ENCODE data around the gene PPP2R2D.

PPP2R2D gene

GRCh38 chr10:131968949-131969348 lies 68.1 kb downstream of the PPP2R2D start:
- no peak overlapping the region for H3K4me3 ChIP-seq (ENCODE audit: low read length)
- no peaks in the 10 kb centered on the region for H3K4me1 ChIP-seq (ENCODE audit: insufficient read depth, low read length)
- H3K9me3 ChIP-seq (ENCODE audit: low read length) = no peaks in the 10 kb centered on the region
- H3K27me3 ChIP-seq (ENCODE audit: insufficient read depth, low read length) = no peaks in the 10 kb centered on the region
- H3K36me3 ChIP-seq (ENCODE audit: insufficient read depth, low read length) = peaks cover 57% of the 10 kb centered on the region
- no peak overlapping the region for H2AFZ ChIP-seq (ENCODE audit: low read depth, low read length)

- H3K36me3 ChIP-seq (ENCODE audit: insufficient read depth, low read length) = peaks cover 55% of the 10 kb centered on the region
- H3K27me3 ChIP-seq (ENCODE audit: insufficient read depth, low read length) = no peaks in the 10 kb centered on the region
- no peak overlapping the region for H3K4me3 ChIP-seq (ENCODE audit: low read length)
- H3K9me3 ChIP-seq (ENCODE audit: low read length) = no peaks in the 10 kb centered on the region
- no peak overlapping the region for H2AFZ ChIP-seq (ENCODE audit: low read depth, low read length)
- H3K4me1 ChIP-seq (ENCODE audit: insufficient read depth, low read length) = no peaks in the 10 kb centered on the region
These were observed 70.1 kb downstream of the PPP2R2D start for GRCh38 chr10:131970946-131971345.

DNA sequence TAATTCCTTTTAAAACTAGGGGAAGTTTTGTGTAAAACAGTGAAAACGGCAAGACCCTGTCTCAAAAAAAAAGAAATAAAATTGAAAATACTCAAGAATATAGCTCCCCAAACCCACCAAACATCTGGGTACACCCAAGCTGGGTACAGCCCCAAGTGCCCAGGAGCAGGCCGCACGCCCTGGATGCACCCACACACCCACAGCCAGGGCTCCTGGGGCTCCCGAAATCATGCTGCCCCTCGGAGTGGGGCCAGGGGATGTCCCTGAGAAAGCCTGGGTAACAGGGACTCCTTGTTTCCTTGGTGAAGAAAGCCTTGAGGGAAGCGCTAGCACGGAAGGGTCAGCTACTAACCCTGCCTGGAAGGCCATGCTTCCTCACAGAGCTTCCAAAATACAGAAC lies 70.8 kb downstream of the PPP2R2D start:
- Histone ChIP-seq H3K4me3 (ENCODE audit: low read length) (no peak overlapping the region), H3K9me3 (ENCODE audit: low read length) (no peaks in the 10 kb centered on the region), H3K4me1 (ENCODE audit: insufficient read depth, low read length) (no peaks in the 10 kb centered on the region), H3K27me3 (ENCODE audit: insufficient read depth, low read length) (no peaks in the 10 kb centered on the region), H2AFZ (ENCODE audit: low read depth, low read length) (no peak overlapping the region), H3K36me3 (ENCODE audit: insufficient read depth, low read length) (peaks cover 55% of the 10 kb centered on the region)

GRCh38 chr10:131972474-131973071 lies 71.8 kb downstream of the PPP2R2D start:
- no peak overlapping the region for H3K4me3 ChIP-seq (ENCODE audit: low read length)
- H3K4me1 ChIP-seq (ENCODE audit: insufficient read depth, low read length) = no peaks in the 10 kb centered on the region
- peaks cover 52% of the 10 kb centered on the region for H3K36me3 ChIP-seq (ENCODE audit: insufficient read depth, low read length)
- no peaks in the 10 kb centered on the region for H3K9me3 ChIP-seq (ENCODE audit: low read length)
- H2AFZ ChIP-seq (ENCODE audit: low read depth, low read length) = no peak overlapping the region
- H3K27me3 ChIP-seq (ENCODE audit: insufficient read depth, low read length) = no peaks in the 10 kb centered on the region

- no peak overlapping the region for H2AFZ ChIP-seq (ENCODE audit: low read depth, low read length)
- H3K9me3 ChIP-seq (ENCODE audit: low read length) = no peaks in the 10 kb centered on the region
- no peak overlapping the region for H3K4me3 ChIP-seq (ENCODE audit: low read length)
- H3K27me3 ChIP-seq (ENCODE audit: insufficient read depth, low read length) = no peaks in the 10 kb centered on the region
- H3K4me1 ChIP-seq (ENCODE audit: insufficient read depth, low read length) = no peaks in the 10 kb centered on the region
- H3K36me3 ChIP-seq (ENCODE audit: insufficient read depth, low read length) = peaks cover 47% of the 10 kb centered on the region
These were observed 72.5 kb downstream of the PPP2R2D start for GRCh38 chr10:131973160-131973951.

DNA sequence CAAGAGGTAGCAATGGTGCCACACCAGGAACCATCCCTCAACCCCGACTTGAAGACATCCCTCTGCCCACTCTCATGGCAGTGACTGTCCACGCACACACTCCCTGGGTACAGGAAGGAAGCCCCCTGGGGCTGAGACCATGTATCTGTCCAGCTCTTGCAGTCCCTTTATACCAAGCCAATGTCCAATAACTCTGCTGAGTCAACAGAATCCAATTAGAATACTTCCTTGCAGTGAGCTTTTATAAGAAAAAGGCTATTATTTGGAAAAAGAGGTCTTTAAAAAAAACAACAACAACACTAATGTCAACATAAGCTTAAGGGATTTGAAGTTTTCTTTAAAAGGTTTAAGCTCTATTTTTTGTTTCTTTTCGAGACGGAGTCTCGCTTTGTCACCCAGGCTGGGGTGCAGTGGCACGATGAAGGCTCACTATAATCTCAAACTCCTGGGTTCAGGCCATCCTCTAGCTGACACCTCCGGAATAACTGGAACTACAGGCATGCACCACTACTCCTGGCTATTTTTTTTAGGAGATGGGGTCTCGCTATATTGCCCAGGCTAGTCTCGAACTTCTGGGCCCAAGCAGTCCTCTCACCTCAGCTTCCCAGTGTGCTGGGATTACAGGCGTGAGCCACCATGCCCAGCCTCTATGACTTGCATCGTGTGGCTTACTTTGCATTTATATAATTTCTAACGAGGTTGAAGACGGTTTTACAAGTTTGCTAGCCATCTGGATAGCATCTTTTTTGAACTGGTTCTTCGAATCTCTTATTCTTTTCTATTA lies 73.4 kb downstream of the PPP2R2D start:
- no peaks in the 10 kb centered on the region for H3K27me3 ChIP-seq (ENCODE audit: insufficient read depth, low read length)
- peaks cover 2% of the 10 kb centered on the region for H3K4me1 ChIP-seq (ENCODE audit: insufficient read depth, low read length)
- peaks cover 39% of the 10 kb centered on the region for H3K36me3 ChIP-seq (ENCODE audit: insufficient read depth, low read length)
- no peaks in the 10 kb centered on the region for H3K9me3 ChIP-seq (ENCODE audit: low read length)
- no peak overlapping the region for H3K4me3 ChIP-seq (ENCODE audit: low read length)
- H2AFZ ChIP-seq (ENCODE audit: low read depth, low read length) = no peak overlapping the region

- H3K9me3 ChIP-seq (ENCODE audit: low read length) = no peaks in the 10 kb centered on the region
- H3K27me3 ChIP-seq (ENCODE audit: insufficient read depth, low read length) = no peaks in the 10 kb centered on the region
- H3K4me1 ChIP-seq (ENCODE audit: insufficient read depth, low read length) = peaks cover 9% of the 10 kb centered on the region
- no peak overlapping the region for H3K4me3 ChIP-seq (ENCODE audit: low read length)
- no peak overlapping the region for H2AFZ ChIP-seq (ENCODE audit: low read depth, low read length)
- peaks cover 32% of the 10 kb centered on the region for H3K36me3 ChIP-seq (ENCODE audit: insufficient read depth, low read length)
These were observed 74.2 kb downstream of the PPP2R2D start for GRCh38 chr10:131975003-131975402.

- no peaks in the 10 kb centered on the region for H3K27me3 ChIP-seq (ENCODE audit: insufficient read depth, low read length)
- H3K4me1 ChIP-seq (ENCODE audit: insufficient read depth, low read length) = peaks cover 16% of the 10 kb centered on the region
- peaks cover 24% of the 10 kb centered on the region for H3K36me3 ChIP-seq (ENCODE audit: insufficient read depth, low read length)
- H3K9me3 ChIP-seq (ENCODE audit: low read length) = no peaks in the 10 kb centered on the region
- no peak overlapping the region for H2AFZ ChIP-seq (ENCODE audit: low read depth, low read length)
- no peak overlapping the region for H3K4me3 ChIP-seq (ENCODE audit: low read length)
These were observed 75.0 kb downstream of the PPP2R2D start for GRCh38 chr10:131975796-131976195.

GRCh38 chr10:131977323-131978096 lies 76.7 kb downstream of the PPP2R2D start:
- Histone ChIP-seq H3K27me3 (ENCODE audit: insufficient read depth, low read length) (no peaks in the 10 kb centered on the region), H3K4me1 (ENCODE audit: insufficient read depth, low read length) (peaks cover 20% of the 10 kb centered on the region), H2AFZ (ENCODE audit: low read depth, low read length) (no peak overlapping the region), H3K4me3 (ENCODE audit: low read length) (no peak overlapping the region), H3K36me3 (ENCODE audit: insufficient read depth, low read length) (peaks cover 11% of the 10 kb centered on the region), H3K9me3 (ENCODE audit: low read length) (no peaks in the 10 kb centered on the region)

- H3K4me3 ChIP-seq (ENCODE audit: low read length) = no peak overlapping the region
- peaks cover 20% of the 10 kb centered on the region for H3K4me1 ChIP-seq (ENCODE audit: insufficient read depth, low read length)
- no peaks in the 10 kb centered on the region for H3K27me3 ChIP-seq (ENCODE audit: insufficient read depth, low read length)
- H3K9me3 ChIP-seq (ENCODE audit: low read length) = no peaks in the 10 kb centered on the region
- peaks cover 5% of the 10 kb centered on the region for H3K36me3 ChIP-seq (ENCODE audit: insufficient read depth, low read length)
- H2AFZ ChIP-seq (ENCODE audit: low read depth, low read length) = no peak overlapping the region
These were observed 77.6 kb downstream of the PPP2R2D start for GRCh38 chr10:131978366-131978765.

- Histone ChIP-seq H3K4me1 (ENCODE audit: insufficient read depth, low read length) (peaks cover 20% of the 10 kb centered on the region), H3K4me3 (ENCODE audit: low read length) (no peak overlapping the region), H3K27me3 (ENCODE audit: insufficient read depth, low read length) (no peaks in the 10 kb centered on the region), H3K36me3 (ENCODE audit: insufficient read depth, low read length) (peaks cover 2% of the 10 kb centered on the region), H2AFZ (ENCODE audit: low read depth, low read length) (no peak overlapping the region), H3K9me3 (ENCODE audit: low read length) (no peaks in the 10 kb centered on the region)
These were observed 78.0 kb downstream of the PPP2R2D start for GRCh38 chr10:131978851-131979250.

DNA sequence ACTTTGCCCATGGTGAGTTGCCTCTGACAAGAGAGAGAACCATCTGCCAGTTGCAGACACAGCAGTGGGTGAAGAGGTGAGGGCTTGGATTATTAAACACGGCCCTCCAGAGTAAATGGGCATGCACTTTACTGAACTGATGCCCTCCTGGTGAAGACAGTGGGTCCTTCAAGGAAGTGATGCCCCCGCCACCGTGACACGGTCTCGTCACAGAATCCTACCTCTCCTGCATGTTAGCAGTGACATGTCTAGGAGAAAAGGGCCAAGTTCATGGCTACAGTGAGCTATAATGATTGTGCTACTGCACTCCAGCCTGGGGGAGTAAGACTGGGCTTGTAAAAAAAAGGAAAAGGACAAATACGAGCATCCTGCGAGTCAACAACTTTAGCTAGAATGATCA lies 78.5 kb downstream of the PPP2R2D start:
- H3K4me1 ChIP-seq (ENCODE audit: insufficient read depth, low read length) = peaks cover 20% of the 10 kb centered on the region
- H3K36me3 ChIP-seq (ENCODE audit: insufficient read depth, low read length) = peaks cover 2% of the 10 kb centered on the region
- no peak overlapping the region for H2AFZ ChIP-seq (ENCODE audit: low read depth, low read length)
- H3K27me3 ChIP-seq (ENCODE audit: insufficient read depth, low read length) = no peaks in the 10 kb centered on the region
- H3K4me3 ChIP-seq (ENCODE audit: low read length) = no peak overlapping the region
- H3K9me3 ChIP-seq (ENCODE audit: low read length) = no peaks in the 10 kb centered on the region

All from neuron (in vitro differentiated cells).